PC-9 (cell line): ENCODE measurements around the gene SLMAP.

Source experiments
- CTCF ChIP-seq: fragments of 200-600 bp; sonication (generic); conservative IDR thresholded peaks from 2 replicates; pipeline ENCODE4 v1.6.1; 2017; ENCODE audit warnings: mixed run types, antibody characterized with exemption, mild to moderate bottlenecking, moderate library complexity
- EZH2 ChIP-seq: fragments of 200-600 bp; sonication (generic); IDR thresholded peaks from 2 replicates; pipeline ENCODE4 v1.8.0; 2017; ENCODE audit warnings: antibody characterized with exemption, low read depth

- TF ChIP-seq EZH2 (no peak), CTCF (peak; percentile 67)
Observed at GRCh38 chr3:57961828-57962447, 205.8 kb downstream of the SLMAP start.
